ENCODE measurements around the gene FAM98C.

DNA sequence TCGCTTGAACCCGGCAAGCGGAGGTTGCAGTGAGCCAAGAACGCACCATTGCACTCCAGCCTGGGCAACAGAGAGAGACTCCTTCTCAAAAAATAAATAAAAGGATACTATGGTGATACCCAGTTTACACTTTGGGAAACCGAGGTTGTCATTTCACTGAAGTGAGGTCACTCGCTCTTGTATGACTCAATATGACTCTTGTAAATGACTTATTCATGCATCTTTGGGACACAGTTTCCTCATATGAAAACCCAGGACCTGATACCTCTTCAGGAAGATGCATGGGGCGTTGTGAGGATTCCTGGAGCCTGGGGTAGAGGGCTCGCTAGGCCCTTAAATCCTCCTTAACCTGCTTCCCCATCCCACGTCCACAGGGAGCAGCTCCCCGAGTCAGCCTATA is 24.0 kb upstream of the FAM98C start:
- TF ChIP-seq, protein P1, sequence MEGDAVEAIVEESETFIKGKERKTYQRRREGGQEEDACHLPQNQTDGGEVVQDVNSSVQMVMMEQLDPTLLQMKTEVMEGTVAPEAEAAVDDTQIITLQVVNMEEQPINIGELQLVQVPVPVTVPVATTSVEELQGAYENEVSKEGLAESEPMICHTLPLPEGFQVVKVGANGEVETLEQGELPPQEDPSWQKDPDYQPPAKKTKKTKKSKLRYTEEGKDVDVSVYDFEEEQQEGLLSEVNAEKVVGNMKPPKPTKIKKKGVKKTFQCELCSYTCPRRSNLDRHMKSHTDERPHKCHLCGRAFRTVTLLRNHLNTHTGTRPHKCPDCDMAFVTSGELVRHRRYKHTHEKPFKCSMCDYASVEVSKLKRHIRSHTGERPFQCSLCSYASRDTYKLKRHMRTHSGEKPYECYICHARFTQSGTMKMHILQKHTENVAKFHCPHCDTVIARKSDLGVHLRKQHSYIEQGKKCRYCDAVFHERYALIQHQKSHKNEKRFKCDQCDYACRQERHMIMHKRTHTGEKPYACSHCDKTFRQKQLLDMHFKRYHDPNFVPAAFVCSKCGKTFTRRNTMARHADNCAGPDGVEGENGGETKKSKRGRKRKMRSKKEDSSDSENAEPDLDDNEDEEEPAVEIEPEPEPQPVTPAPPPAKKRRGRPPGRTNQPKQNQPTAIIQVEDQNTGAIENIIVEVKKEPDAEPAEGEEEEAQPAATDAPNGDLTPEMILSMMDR (IDR thresholded peaks at IDR 0.05), result no peak
- TF ChIP-seq POLR2A (IDR thresholded peaks at IDR 0.05), result no peak

Data from thyroid gland (tissue), 4 donors.